ENCODE results near the gene TTLL13.

GRCh38 chr15:90234096-90234988 lies 15.0 kb upstream of the TTLL13 start, which contains the start of gene GDPGP1:
- TF ChIP-seq CTCF (IDR thresholded peaks at IDR 0.05) (no peak), ZFX (IDR thresholded peaks at IDR 0.05; ENCODE audit: borderline replicate concordance) (no peak)

Measured in 22Rv1 (cell line).